ENCODE results near the gene NELL1.

The NELL1 gene

GRCh38 chr11:20669820-20670684, 666 bp downstream of the NELL1 start:
- no peak for DNase-seq

GRCh38 chr11:20670932-20671403, 1.6 kb downstream of the NELL1 start:
- DNase-seq, result no peak

GRCh38 chr11:20671856-20672546, 2.6 kb downstream of the NELL1 start:
- no peak for DNase-seq

- DNase-seq, result no peak
Measured at GRCh38 chr11:20672575-20672974, 3.2 kb downstream of the NELL1 start.

DNA sequence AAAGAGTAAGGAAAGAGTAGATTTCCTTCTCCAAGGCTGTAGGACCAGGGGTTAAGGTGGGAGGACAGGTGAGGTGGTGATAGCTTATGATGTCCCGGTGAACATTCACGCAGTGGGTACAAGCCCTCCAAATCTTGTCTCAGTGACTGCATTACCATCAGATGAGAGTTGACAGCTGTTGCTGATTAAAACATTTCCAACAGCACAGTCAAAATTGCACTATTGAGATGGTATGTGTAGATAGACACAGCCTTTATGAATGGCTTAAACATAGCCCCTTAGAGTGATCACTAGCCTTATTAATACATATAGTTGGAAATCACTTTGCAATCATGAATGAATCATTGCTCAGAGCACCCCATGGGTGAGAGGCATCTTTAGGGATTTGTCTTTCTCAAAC, 7.3 kb downstream of the NELL1 start:
- DNase-seq, result no peak

DNA sequence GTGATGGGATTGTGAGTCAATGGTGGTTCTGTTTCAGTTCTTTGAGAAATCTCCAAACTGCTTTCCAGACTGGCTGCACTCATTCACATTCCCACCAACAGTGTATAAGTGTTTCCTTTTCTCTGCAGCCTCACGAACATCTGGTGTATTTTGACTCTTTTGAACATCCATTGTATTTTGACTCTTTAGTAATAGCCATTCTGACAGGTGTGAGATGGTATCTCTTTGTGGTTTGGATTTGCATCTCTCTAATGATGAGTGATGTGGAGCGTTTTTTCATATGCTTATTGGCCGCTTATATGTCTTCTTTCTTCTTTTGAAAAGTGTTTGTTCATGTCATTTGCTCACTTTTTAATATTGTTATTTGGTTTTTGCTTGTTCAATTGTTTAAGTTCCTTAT, 19.4 kb downstream of the NELL1 start:
- DNase-seq, result no peak

GRCh38 chr11:20707876-20708275, 38.5 kb downstream of the NELL1 start:
- DNase-seq, result no peak

GRCh38 chr11:20712912-20713311, 43.5 kb downstream of the NELL1 start:
- DNase-seq, result no peak

DNA sequence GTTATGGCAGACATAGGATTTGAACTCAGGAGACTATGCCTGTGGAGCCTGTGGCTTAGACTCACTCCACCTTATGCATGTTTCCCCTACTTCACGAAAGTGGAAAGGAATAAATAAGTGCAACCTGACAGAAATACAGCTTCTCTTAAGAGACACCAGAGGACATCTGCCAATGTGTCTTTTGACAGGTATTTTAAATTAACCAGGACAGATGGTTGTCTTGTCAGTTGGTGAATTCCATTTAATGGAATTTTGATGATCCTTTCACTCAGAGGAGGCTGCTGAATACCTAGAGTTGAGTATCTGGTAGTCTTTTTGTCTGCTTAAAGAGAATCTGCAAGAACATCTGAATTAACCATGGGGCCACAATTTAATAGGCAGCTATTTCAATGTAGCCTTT, 46.1 kb downstream of the NELL1 start:
- DNase-seq, result no peak

DNA sequence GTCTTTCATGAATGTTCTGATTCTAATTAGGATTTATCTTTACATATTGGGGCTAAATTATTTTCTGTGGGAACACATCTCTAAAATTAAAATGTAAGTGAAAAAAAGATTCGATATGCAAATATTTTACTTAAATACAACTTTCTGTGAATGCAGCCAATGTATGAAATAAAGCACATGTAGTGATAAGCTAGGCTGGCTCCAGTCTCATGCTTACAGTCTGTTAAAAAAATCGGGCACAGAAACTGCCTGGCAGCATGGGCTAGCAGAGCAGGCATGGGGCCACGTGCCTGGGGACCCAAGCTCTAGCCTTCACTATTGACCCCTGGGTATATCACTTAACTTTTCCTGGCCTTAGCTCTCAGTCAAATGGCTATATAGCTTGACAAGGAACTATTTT, 46.5 kb downstream of the NELL1 start:
- no peak for DNase-seq

GRCh38 chr11:20719821-20720220, 50.4 kb downstream of the NELL1 start:
- no peak for DNase-seq

DNA sequence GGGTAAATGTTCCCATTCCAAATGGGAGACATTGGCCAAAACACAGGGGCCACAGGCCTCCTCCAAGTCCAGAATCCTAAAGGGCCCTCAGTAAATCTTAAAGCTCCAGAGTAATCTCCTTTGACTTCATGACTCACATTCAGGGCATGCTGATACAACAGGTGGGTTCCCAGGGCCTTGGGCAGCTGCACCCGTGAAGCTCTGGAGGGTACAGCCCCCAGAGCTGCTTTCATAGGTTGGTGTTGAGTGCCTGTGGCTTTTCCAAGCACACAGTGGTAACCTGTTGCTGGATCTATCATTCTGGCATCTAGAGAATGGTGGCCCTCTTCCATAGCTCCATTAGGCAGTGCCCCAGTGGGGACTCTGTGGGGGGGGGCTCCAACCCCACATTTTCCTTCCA, 54.0 kb downstream of the NELL1 start:
- no peak for DNase-seq

GRCh38 chr11:20729597-20730105, 60.3 kb downstream of the NELL1 start:
- no peak for DNase-seq

GRCh38 chr11:20731676-20732215, 62.4 kb downstream of the NELL1 start:
- DNase-seq, result no peak

- no peak for DNase-seq
Measured at GRCh38 chr11:20739107-20739506, 69.7 kb downstream of the NELL1 start.

DNA sequence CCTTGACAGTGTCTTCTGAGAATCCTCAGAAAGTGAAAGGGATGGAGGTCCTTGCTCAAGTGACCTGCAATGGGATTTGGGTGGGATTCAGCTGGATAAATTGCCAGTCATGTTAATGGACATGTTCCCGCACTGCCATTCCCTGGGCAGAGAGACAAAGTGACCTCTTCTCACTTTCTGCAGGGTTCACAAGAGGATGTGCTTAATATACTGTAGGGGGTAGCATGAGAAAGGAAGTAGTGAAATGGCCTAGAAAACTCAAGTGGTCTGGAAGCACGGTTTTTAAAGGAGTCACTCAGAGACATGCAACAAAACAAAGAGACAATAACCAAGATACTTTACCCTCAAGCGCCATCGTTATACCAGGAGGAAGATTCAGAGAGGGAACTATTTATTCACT, 70.2 kb downstream of the NELL1 start:
- no peak for DNase-seq

- DNase-seq, result peak; percentile 2
Measured at GRCh38 chr11:20754933-20755332, 85.5 kb downstream of the NELL1 start.

GRCh38 chr11:20759541-20759940, 90.2 kb downstream of the NELL1 start:
- DNase-seq, result no peak

GRCh38 chr11:20760811-20761210, 91.4 kb downstream of the NELL1 start:
- no peak for DNase-seq

- DNase-seq, result no peak
Measured at GRCh38 chr11:20762116-20762844, 92.9 kb downstream of the NELL1 start.

- DNase-seq, result no peak
Measured at GRCh38 chr11:20762980-20763379, 93.6 kb downstream of the NELL1 start.

- DNase-seq, result no peak
Measured at GRCh38 chr11:20770414-20770946, 101.1 kb downstream of the NELL1 start.

DNA sequence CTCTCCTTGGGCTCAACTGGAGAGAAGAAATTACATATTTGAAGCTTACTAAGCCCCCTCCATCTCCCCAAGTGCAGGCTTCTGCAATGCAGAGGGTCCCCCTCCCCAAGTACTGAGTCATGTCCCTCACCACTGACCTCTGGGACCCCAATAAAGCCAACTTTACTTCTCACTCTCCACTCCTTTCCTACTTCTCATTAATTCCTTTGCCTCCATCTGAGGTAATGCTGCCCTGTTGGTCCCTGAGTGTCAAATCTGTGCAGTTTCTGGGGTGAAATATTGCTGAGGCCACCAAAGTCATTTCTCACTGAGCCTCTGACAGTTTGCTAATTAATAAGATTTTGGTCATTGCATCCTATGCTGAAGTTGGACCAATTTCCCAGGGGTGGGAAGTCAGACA, 101.6 kb downstream of the NELL1 start:
- DNase-seq, result no peak

All from NK-92 treated with Interleukin-12 subunit alpha and Interleukin-12 subunit beta, amount 100 ng/mL, for 24 hours (cell line).